GM12892 (cell line): Measurements from ENCODE around the gene LDHA.

Experiments
- DNase-seq: peaks from one replicate; pipeline ENCODE4 v3.0.0; 2011; ENCODE audit not compliant: insufficient read length
- FAIRE-seq: peaks from 2 replicates; lab custom pipeline; 2011; peaks lifted over from hg19 to GRCh38; lab: Jason Lieb, UNC
- POLR2A ChIP-seq: IDR thresholded peaks from 2 replicates; pipeline ENCODE4 v1.6.1; 2011; ENCODE audit warnings: low read depth, low read length, control low read depth
- POLR2AphosphoS5 ChIP-seq: IDR thresholded peaks from 2 replicates; pipeline ENCODE4 v1.6.1; 2011; ENCODE audit warnings: low read depth, low read length, control low read depth
- TAF1 ChIP-seq: IDR thresholded peaks from 2 replicates; pipeline ENCODE4 v1.6.1; 2011; ENCODE audit warnings: low read depth, mild to moderate bottlenecking, control low read depth, low read length, borderline replicate concordance

The LDHA gene

DNA sequence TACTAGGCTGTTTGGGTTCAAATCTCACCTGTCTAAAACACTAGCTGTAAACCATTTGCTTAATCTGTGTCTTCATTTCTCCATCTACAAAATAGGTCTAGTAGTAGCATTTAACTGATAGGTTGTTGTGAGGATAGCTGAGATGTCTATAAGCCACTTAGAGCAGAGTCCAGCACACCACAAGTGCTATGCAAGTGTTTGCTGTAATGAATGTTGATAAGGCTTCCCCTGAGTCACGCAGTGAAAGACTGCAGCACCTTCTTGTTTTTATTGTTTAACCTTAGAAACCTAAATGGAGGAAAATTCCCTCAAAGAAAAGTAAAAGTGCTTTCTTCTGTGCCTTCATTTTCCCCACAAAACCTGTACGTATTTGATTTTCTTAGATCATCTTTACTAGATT is 23.1 kb upstream of the LDHA start:
- no peak for TF ChIP-seq POLR2A
- FAIRE-seq (no peak), DNase-seq (no peak)

DNA sequence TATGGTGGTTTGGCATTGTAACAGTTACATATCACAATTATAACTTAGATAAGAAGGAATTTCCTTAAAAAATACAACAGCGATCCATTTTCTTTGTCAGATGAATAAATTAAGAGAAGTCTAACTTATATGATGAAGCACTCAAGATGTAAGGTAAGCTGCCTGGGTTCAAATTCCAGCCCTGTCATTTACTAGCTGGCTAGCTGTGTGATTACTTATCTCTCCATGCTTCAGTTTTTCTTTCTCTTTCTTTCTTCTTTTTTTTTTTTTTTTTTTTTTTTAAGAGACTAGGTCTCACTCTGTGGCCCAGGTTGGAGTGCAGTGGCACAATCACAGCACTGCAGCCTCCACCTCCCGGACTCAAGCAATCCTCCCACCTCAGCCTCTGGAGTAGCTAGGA is 22.2 kb upstream of the LDHA start:
- TF ChIP-seq TAF1 (no peak), POLR2A (no peak), POLR2AphosphoS5 (no peak)
- DNase-seq (no peak), FAIRE-seq (no peak)

DNA sequence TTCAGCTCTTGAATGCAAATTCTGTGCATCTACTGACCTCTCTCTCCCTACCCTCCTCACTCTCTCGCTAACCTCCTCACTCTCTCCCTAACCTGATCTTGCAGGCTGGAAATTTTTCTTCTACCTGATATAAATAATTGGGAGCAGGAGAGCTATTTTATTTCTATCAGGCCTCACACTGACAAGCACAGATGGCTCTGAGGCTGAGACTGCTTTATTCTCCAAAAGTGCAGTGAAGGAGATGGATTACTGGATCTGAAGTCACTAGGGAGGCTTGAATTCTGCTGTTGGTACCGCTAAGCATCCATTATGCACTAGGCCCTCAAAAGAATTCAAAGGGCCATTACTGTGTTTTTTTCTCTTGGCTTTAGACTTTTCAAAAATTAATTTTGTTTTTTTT is 19.4 kb upstream of the LDHA start:
- TF ChIP-seq POLR2AphosphoS5 (no peak), POLR2A (no peak), TAF1 (no peak)
- DNase-seq (no peak), FAIRE-seq (no peak)

DNA sequence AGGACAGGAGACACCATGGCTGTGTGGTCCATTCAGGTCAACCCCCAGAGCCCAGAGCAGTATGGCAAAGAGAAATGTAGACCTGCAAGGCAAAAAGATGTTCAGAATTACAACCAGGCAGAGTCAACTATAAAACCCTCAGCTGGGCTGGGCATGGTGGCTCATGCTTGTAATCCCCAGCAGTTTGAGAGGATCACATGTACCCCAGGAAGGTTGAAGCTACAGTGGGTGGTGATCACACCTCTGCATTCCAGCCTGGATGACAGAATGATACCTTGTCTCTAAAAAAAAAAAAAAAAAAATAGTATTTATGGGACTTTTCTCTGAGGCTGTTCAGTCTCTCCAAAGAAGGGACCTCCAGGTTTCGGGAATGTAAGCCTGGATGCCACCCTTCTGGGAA is 18.4 kb upstream of the LDHA start:
- DNase-seq (no peak), FAIRE-seq (no peak)
- TF ChIP-seq POLR2A (no peak), TAF1 (no peak), POLR2AphosphoS5 (no peak)

DNA sequence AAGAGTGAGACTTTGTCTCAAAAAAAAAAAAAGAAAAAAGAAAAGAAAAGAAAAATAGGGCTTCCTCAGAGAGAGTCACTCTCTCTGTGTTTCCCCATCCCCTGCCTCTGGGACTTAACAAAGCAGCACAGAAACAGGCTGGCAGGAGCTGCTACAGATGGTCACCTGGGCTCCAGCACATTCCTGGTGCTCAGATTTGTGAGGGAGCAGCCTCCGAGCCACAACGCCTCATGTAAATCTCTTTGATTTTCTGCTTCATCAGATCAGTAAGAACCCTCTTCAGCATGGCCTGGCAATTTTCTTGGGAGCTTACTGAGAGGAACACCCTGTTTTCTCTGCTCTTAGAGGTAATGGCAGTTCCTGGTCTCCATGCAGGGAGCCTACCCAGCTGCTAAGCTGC is 15.2 kb upstream of the LDHA start:
- TF ChIP-seq POLR2A = no peak
- TF ChIP-seq TAF1 = no peak
- TF ChIP-seq POLR2AphosphoS5 = no peak
- no peak for DNase-seq
- no peak for FAIRE-seq

DNA sequence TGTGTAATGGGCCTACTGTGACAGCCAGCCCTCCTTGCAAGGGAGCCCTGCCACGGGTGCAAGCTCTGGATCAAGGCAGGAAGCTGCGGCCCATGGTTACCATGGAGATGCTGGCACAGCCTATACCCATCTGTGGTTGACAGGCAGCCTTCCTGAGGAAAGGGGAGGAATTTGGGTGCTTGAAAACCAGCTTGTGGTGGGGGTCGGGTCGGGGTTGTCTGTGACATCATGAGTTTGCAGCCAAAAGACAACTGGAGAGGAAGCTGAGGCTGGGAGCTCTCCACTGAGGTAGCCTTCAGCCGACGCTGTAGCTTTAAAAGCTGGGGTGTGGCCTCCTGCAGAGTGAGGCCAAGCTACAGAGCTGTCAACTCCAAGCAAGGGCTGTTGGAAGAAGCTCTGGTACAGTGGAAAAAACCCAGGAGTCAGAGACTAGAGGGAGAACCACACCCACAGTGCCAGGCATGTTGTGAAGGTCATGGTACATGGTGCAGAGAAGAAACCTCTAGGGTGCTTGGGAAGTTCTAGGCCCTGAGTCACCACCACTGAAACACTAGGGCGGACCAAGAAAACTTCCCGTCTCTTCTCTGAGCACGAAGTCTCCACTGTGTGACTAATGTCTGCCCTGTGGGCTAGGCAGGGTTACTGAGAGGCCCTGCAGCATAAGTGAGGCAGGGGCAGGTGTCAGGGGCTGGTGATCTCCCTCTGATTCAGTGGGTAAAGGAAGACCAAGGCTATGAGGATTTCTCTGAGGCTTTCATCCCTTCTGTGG is 10.8 kb upstream of the LDHA start:
- peak; percentile 92 for FAIRE-seq
- TF ChIP-seq POLR2A (peak; percentile 74), TAF1 (peak; percentile 28; the same call in 1 of the 2 replicates), POLR2AphosphoS5 (no peak)
- DNase-seq = peak; percentile 48

DNA sequence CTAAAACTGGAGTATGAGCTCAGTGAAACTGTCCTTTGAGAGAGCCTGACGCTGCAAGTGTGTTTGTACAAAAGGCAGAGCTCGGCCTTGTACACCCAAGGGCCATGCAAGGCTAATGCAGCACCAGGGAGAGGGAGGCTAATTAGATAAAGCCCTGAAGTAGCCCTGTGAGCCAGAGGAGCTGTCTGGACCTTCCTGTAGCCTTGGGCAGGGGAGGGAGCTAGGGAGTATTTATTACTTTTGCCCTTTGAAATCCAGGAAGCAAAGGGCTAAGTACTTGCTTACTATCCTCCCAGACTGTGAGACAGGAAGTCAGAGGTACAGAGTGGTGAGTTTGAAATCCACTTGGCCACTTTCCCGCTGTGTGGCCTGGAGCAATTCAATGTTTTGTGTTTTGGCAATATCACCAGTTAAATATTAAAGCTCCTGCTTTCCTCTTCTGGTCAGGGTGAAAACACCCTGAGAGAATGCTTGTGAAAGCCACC is 10.2 kb upstream of the LDHA start:
- TF ChIP-seq POLR2AphosphoS5 (peak; percentile 75), TAF1 (0 out of 2 replicates have a peak, but pooled peaks have one; percentile 1), POLR2A (peak; percentile 54)
- no peak for DNase-seq
- no peak for FAIRE-seq

DNA sequence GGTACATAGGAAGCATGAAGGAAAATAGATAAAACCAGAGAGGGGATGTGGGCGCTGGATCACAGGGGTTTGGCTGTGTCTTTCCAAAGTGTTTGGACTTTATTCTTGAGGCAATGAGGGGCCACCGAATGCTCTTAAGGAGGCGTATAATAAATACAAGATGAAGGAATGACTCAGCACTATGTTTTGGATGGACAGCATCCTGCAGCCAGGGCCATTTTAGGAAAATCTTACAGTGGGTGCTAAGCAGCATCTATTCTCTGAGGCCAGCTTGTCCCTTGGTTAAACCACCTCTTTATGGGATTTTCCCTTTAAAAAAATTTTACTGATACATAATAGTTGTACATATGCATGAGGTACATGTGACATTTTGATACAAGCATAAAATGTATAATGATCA is 4.3 kb upstream of the LDHA start:
- no peak for FAIRE-seq
- no peak for TF ChIP-seq POLR2A
- no peak for TF ChIP-seq TAF1
- no peak for TF ChIP-seq POLR2AphosphoS5

DNA sequence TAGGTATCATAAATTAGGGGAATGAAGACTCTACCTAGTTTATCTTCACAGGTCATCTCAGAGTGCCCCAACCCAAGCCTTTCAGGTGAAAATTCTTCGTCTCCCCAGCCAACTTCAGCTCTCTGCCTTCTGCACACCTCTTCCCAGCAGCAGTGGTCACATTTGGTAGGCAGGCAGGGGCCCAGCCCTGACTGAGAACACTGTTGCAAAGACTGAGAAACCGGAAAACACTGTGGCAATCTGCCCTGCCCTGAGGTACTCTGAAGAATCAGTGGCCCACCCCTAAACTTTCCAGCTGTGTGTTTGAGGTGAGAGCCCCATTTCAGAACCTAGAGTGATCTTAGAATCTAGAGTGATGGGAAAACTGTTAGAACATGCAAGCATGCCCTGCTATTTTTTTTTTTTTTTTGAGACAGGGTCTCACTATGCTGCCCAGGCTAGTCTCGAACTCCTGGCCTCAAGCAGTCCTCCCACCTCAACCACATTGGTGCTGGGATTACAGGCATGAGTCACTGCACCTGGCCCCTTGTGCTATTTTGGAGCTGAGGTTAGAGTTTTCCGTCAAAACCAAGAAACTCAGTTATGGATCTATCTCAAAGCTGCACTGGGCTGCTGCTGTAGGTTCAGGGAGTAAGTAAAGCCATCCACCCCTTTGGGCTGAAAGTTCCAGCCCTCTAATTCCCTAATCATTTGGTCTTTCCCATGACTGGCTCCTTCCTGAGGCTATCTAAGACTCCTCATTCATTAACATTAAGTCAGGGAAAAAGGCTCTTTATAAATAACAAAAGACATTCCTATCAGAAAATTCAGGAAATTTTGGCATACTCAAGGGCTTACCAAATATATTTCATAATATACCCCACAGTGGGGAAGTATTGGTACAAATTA is 1.7 kb upstream of the LDHA start:
- DNase-seq (no peak), FAIRE-seq (no peak)
- TF ChIP-seq TAF1 = no peak
- TF ChIP-seq POLR2AphosphoS5 = no peak
- no peak for TF ChIP-seq POLR2A

More for the DNA sequence above, 4.3 kb upstream of the LDHA start:
- DNase-seq = no peak

DNA sequence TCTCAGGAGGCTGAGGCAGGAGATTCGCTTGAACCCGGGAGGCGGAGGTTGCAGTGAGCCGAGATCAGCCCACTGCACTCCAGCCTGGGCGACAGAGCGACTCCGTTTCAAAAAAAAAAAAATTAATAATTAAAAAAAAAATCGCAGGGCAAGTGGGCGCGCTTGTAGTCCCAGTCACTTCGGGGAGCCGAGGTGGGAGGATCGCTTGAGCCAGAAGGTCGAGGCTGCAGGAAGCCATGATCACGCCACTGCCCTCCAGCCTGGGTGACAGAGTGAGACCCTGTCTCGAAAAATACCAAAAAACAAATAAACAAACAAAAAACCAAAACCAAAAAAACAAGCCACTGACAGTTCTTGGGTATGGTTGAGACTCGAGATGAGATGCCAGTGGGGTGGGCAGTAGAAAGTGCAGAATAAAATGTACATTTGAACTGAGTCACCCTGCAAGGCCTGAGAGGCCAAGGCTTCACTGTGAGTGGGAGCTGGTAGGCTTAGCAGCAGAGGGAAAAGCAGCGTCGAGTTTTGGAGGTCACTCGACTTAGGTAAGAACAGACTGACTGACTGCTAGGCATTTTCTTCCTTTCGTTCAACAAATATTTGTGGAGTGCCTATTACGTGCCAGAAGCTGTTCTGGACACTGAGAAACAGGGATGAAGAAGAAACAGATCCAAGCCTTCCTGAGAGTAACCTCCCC is 635 bp upstream of the LDHA start:
- TF ChIP-seq TAF1 (no peak), POLR2A (no peak), POLR2AphosphoS5 (no peak)
- no peak for FAIRE-seq
- no peak for DNase-seq

DNA sequence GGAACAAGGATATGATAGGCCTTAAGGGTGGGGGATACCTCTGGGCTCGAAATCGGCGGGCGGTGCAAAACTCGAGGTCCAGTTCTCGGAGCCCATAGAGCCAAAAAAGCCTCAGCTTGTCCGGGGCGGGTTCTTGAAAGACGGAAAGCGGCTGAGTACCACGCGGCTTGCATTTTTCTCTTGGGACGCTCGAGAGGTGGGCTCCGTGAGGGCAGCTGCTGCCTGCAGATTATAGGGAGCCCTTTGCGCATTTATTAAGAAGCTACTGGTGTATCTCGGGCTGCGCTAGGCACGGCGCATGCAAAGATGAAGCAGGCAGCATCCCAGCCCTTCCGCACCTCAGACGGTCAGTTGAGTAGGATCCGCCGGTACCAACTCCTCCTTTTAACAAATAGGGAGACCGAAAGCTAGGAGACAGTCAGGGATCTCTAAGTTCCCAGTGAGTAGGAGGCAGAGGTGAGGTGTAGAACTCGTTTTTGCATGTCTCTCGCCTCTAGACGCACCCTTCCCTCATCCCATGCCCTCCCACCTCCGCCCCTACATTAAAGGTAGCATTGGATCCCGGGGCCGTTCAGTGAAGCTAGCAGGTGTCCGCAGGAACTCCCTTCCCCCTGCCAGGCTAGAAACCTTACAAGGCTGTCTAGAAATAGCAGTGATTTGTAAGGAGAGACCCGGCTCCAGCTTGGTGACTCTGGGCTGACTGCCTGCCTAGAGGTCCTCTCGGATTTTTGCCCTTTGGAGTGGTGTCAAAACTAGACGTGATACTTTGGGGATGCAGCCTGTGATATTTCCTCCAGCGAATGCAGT is 768 bp downstream of the LDHA start:
- FAIRE-seq (no peak), DNase-seq (no peak)
- TF ChIP-seq TAF1 (no peak), POLR2AphosphoS5 (no peak), POLR2A (no peak)
